Gastrocnemius medialis (tissue), 4 donors: ENCODE data around the gene RYR3.

Experiments used
- POLR2A ChIP-seq, 2 donors: fragments of 450-650 bp; IDR thresholded peaks; one replicate each; pipeline ENCODE4 v1.6.1; 2017; ENCODE audit warnings: antibody characterized with exemption in 2 of 2, mild to moderate bottlenecking in 2 of 2, moderate library complexity in 2 of 2
- TF ChIP-seq, protein P1 (sequence below), 5 experiments: fragments of 450-650 bp in 3 of 5; fragments of 200-600 bp in 2 of 5; sonication (generic) in 2 of 5; IDR thresholded peaks in 4 of 5; conservative IDR thresholded peaks in 1 of 5; 1 replicate in 4 of 5; 2 replicates in 1 of 5; pipeline ENCODE4 v1.5.1; 2016 to 2019; ENCODE audit warnings: antibody characterized with exemption in 5 of 5, mild to moderate bottlenecking in 3 of 5, moderate library complexity in 3 of 5

GRCh38 chr15:33639051-33639450 is 328.3 kb downstream of the RYR3 start:
- TF ChIP-seq, protein P1, sequence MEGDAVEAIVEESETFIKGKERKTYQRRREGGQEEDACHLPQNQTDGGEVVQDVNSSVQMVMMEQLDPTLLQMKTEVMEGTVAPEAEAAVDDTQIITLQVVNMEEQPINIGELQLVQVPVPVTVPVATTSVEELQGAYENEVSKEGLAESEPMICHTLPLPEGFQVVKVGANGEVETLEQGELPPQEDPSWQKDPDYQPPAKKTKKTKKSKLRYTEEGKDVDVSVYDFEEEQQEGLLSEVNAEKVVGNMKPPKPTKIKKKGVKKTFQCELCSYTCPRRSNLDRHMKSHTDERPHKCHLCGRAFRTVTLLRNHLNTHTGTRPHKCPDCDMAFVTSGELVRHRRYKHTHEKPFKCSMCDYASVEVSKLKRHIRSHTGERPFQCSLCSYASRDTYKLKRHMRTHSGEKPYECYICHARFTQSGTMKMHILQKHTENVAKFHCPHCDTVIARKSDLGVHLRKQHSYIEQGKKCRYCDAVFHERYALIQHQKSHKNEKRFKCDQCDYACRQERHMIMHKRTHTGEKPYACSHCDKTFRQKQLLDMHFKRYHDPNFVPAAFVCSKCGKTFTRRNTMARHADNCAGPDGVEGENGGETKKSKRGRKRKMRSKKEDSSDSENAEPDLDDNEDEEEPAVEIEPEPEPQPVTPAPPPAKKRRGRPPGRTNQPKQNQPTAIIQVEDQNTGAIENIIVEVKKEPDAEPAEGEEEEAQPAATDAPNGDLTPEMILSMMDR (IDR thresholded peaks at IDR 0.05 in 4 of 5, conservative IDR thresholded peaks at IDR 0.05 in 1 of 5): no peak
- no peak for TF ChIP-seq POLR2A (IDR thresholded peaks at IDR 0.05)
